ENCODE data around the gene TAGLN. TPM values are rescaled to one million over a fixed set of nuclear protein-coding genes. Genes with fewer than 3 reads are reported as not detected.

TAGLN gene
- polyA plus RNA-seq, 3 donors = 3.6 to 113 (median 4.0) TPM

GRCh38 chr11:117229931-117230285 is 30.7 kb downstream of the TAGLN start:
- Histone ChIP-seq H3K4me3 (replicated peaks in 1 of 3; ENCODE audit: low read depth in 2 of 3, low read length in 3 of 3) (no peak overlapping the region), H3K9me3 (replicated peaks in 1 of 2; ENCODE audit: control insufficient read depth in 1 of 2, insufficient read depth in 1 of 2, low read length in 2 of 2) (no peaks in the 10 kb centered on the region), H3K4me1 (ENCODE audit: control insufficient read depth in 1 of 2, insufficient read depth in 2 of 2, low read length in 2 of 2) (peaks cover 21 to 26% of the 10 kb centered on the region in 2 donors), H3K27me3 (ENCODE audit: control insufficient read depth in 2 of 2, insufficient read depth in 2 of 2, low read length in 2 of 2) (no peaks in the 10 kb centered on the region), H4K20me1 (ENCODE audit: insufficient read depth, low read length) (peaks cover 22% of the 10 kb centered on the region), H3K4me2 (replicated peaks; ENCODE audit: extremely low read depth, low read length, poor library complexity, severe bottlenecking) (no peak overlapping the region), H3K9ac (ENCODE audit: insufficient read depth, low read length, poor library complexity, severe bottlenecking) (no peak overlapping the region), H3K36me3 (replicated peaks in 1 of 2; ENCODE audit: control insufficient read depth in 1 of 2, insufficient read depth in 2 of 2, low read length in 2 of 2) (peaks cover 43 to 56% of the 10 kb centered on the region in 2 donors), H2AFZ (ENCODE audit: insufficient read depth, low read depth, low read length, poor library complexity, severe bottlenecking) (no peak overlapping the region), H3K27ac (ENCODE audit: low read depth in 1 of 2, low read length in 2 of 2) (peak overlapping the region in 1 of 2 donors; percentile 89), H3K79me2 (ENCODE audit: insufficient read depth, low read length) (peaks cover 52% of the 10 kb centered on the region)
- WGBS (ENCODE audit: insufficient coverage) = 94% methylated on average over 5 of the region's 5 CpGs
- H3K4me3 Mint-ChIP-seq = peak overlapping the region in 1 of 2 donors; percentile 37
- peaks cover 36% of the 10 kb centered on the region for H3K4me1 Mint-ChIP-seq
- no peaks in the 10 kb centered on the region for H3K27me3 Mint-ChIP-seq (ENCODE audit: low read depth in 3 of 3)
- peaks cover 47 to 53% of the 10 kb centered on the region in 2 donors for H3K36me3 Mint-ChIP-seq
- no peak for DNase-seq
- no peaks in the 10 kb centered on the region for H3K9me3 Mint-ChIP-seq
- intact Hi-C loops (cut with micrococcal nuclease) = loop anchor here (5.0 to 10.0 kb wide), 5 partner anchors 48 to 458 kb away; partner anchors contain the start of genes BUD13 (in 1 of the 2) and ZPR1 (in 1 of the 2)
- peak overlapping the region in 1 of 7 donors; percentile 77 for H3K27ac Mint-ChIP-seq
- TF ChIP-seq CTCF (IDR thresholded peaks at IDR 0.05) = no peak

GRCh38 chr11:117230286-117230961 is 31.3 kb downstream of the TAGLN start:
- WGBS (ENCODE audit: insufficient coverage) = 78% methylated on average over 8 of the region's 12 CpGs

More at GRCh38 chr11:117230286-117230961, 31.3 kb downstream of the TAGLN start:
- H2AFZ ChIP-seq (ENCODE audit: insufficient read depth, low read depth, low read length, poor library complexity, severe bottlenecking) = no peak overlapping the region
- Mint-ChIP-seq H3K4me3 (peak overlapping the region in 1 of 2 donors; percentile 94), H3K4me1 (peaks cover 36% of the 10 kb centered on the region), H3K27me3 (ENCODE audit: low read depth in 3 of 3) (no peaks in the 10 kb centered on the region), H3K9me3 (no peaks in the 10 kb centered on the region), H3K36me3 (peaks cover 42 to 48% of the 10 kb centered on the region in 2 donors), H3K27ac (peak overlapping the region in 6 of 7 donors; percentile 54 to 98 (median 70))
- peaks cover 52% of the 10 kb centered on the region for H3K79me2 ChIP-seq (ENCODE audit: insufficient read depth, low read length)
- intact Hi-C loops (cut with micrococcal nuclease) = loop anchor here (5.0 kb wide), 2 partner anchors 443 to 458 kb away; partner anchors contain the start of genes BUD13 (in 1 of the 2) and ZPR1 (in 1 of the 2)
- H3K9ac ChIP-seq (ENCODE audit: insufficient read depth, low read length, poor library complexity, severe bottlenecking) = peak overlapping the region; percentile 86
- H3K27ac ChIP-seq (ENCODE audit: low read depth in 1 of 2, low read length in 2 of 2) = peak overlapping the region in 1 of 2 donors; percentile 89
- H3K27me3 ChIP-seq (ENCODE audit: control insufficient read depth in 2 of 2, insufficient read depth in 2 of 2, low read length in 2 of 2) = no peaks in the 10 kb centered on the region
- no peak for TF ChIP-seq CTCF (IDR thresholded peaks at IDR 0.05)
- peak overlapping the region in 1 of 3 experiments; percentile 96 for H3K4me3 ChIP-seq (replicated peaks in 1 of 3; ENCODE audit: low read depth in 2 of 3, low read length in 3 of 3)
- H3K4me2 ChIP-seq (replicated peaks; ENCODE audit: extremely low read depth, low read length, poor library complexity, severe bottlenecking) = peak overlapping the region; percentile 95
- DNase-seq = no peak
- H3K4me1 ChIP-seq (ENCODE audit: control insufficient read depth in 1 of 2, insufficient read depth in 2 of 2, low read length in 2 of 2) = peaks cover 21 to 26% of the 10 kb centered on the region in 2 donors
- H3K36me3 ChIP-seq (replicated peaks in 1 of 2; ENCODE audit: control insufficient read depth in 1 of 2, insufficient read depth in 2 of 2, low read length in 2 of 2) = peaks cover 40 to 51% of the 10 kb centered on the region in 2 donors
- peaks cover 22% of the 10 kb centered on the region for H4K20me1 ChIP-seq (ENCODE audit: insufficient read depth, low read length)
- no peaks in the 10 kb centered on the region for H3K9me3 ChIP-seq (replicated peaks in 1 of 2; ENCODE audit: control insufficient read depth in 1 of 2, insufficient read depth in 1 of 2, low read length in 2 of 2)

Measured in CD14-positive monocyte (primary cell).